H1 (cell line): ENCODE measurements around the gene CCDC196. TPM values are rescaled to one million over a fixed set of nuclear protein-coding genes. Genes with fewer than 3 reads are reported as not detected.
"Not testable (repeated sequence)": the region's sequence is repeated elsewhere in the genome, so short reads cannot be mapped to it uniquely, and the experiment has no call there.

Source experiments
- CTCF ChIA-PET: fragments of 300-600 bp; sonication (Branson Sonifier 250); formaldehyde crosslinking; loops from one replicate; lab custom pipeline; 2021; ENCODE audit not compliant: partially characterized antibody; lab: Charles Lee
- POLR2A ChIA-PET: fragments of 300-600 bp; sonication (Branson Sonifier 250); formaldehyde crosslinking; loops from one replicate; lab custom pipeline; 2021; ENCODE audit warnings: inconsistent platforms; ENCODE audit not compliant: partially characterized antibody; lab: Charles Lee
- DNase-seq, 2 experiments: peaks; one replicate each; pipeline versions ENCODE4 v3.0.0 to v3.0.0-alpha.2; 2010 to 2022; ENCODE audit warnings: low spot score in 2 of 2, low read depth in 1 of 2, mixed read lengths in 1 of 2
- FAIRE-seq: peaks from 2 replicates; lab custom pipeline; 2011; peaks lifted over from hg19 to GRCh38; lab: Jason Lieb, UNC
- H2AFZ ChIP-seq: 2 replicates; pipeline ENCODE4 v1.8.1; 2012; ENCODE audit warnings: low read length, inconsistent platforms
- H2AK5ac ChIP-seq: 2 replicates; pipeline ENCODE4 v1.6.1; 2013; ENCODE audit warnings: low read depth, low read length
- H2BK120ac ChIP-seq: replicated peaks from 2 replicates; pipeline ENCODE3; 2013; ENCODE audit warnings: low read depth, low read length, inconsistent platforms
- H2BK12ac ChIP-seq: 2 replicates; pipeline ENCODE4 v1.6.1; 2013; ENCODE audit warnings: low read depth, low read length
- H2BK15ac ChIP-seq: 2 replicates; pipeline ENCODE4 v1.6.1; 2013; ENCODE audit warnings: low read length
- H2BK20ac ChIP-seq: 2 replicates; pipeline ENCODE4 v1.6.1; 2013; ENCODE audit warnings: low read length
- H2BK5ac ChIP-seq: 2 replicates; pipeline ENCODE4 v1.6.1; 2013; ENCODE audit warnings: low read depth, low read length
- H3K14ac ChIP-seq: 2 replicates; pipeline ENCODE4 v1.6.1; 2013; ENCODE audit warnings: inconsistent platforms; ENCODE audit not compliant: insufficient read length
- H3K18ac ChIP-seq: 2 replicates; pipeline ENCODE4 v1.6.1; 2013; ENCODE audit warnings: low read length; ENCODE audit errors: extremely low read depth
- H3K23ac ChIP-seq: 2 replicates; pipeline ENCODE4 v1.6.1; 2013; ENCODE audit warnings: inconsistent platforms; ENCODE audit not compliant: insufficient read length
- H3K23me2 ChIP-seq: 2 replicates; pipeline ENCODE4 v1.6.1; 2013; ENCODE audit warnings: low read depth, low read length
- H3K27ac ChIP-seq: 2 replicates; pipeline ENCODE4 v1.6.1; 2011; ENCODE audit warnings: low read depth, low read length, inconsistent platforms
- H3K27me3 ChIP-seq, 4 experiments: replicated peaks in 1 of 4; 1 replicate in 1 of 4; 2 replicates in 3 of 4; pipeline versions ENCODE4 v1.6.1 to v1.8.1; 2011 to 2013; ENCODE audit warnings: low read length in 3 of 4, mild to moderate bottlenecking in 3 of 4, inconsistent platforms in 2 of 4, mixed read lengths in 2 of 4, moderate library complexity in 1 of 4; ENCODE audit not compliant: control insufficient read depth in 3 of 4, insufficient read depth in 3 of 4; ENCODE audit errors: extremely low read depth in 1 of 4
- H3K36me3 ChIP-seq, 4 experiments: 2 replicates each; pipeline versions ENCODE4 v1.6.1 to v1.8.1; 2011 to 2013; ENCODE audit warnings: mild to moderate bottlenecking in 4 of 4, low read length in 3 of 4, moderate library complexity in 2 of 4, control low read depth in 1 of 4, inconsistent platforms in 1 of 4; ENCODE audit not compliant: insufficient read depth in 4 of 4, control insufficient read depth in 2 of 4
- H3K4ac ChIP-seq: replicated peaks from 2 replicates; pipeline ENCODE3; 2013; ENCODE audit warnings: low read length, low read depth, mixed read lengths, inconsistent platforms; ENCODE audit not compliant: insufficient read length
- H3K4me1 ChIP-seq, 4 experiments: replicated peaks in 1 of 4; 1 replicate in 1 of 4; 2 replicates in 3 of 4; pipeline versions ENCODE4 v1.6.1 to v1.8.1; 2011 to 2013; ENCODE audit warnings: low read length in 3 of 4, inconsistent platforms in 2 of 4, mixed read lengths in 1 of 4; ENCODE audit not compliant: insufficient read depth in 4 of 4, control insufficient read depth in 3 of 4
- H3K4me2 ChIP-seq, 2 experiments: 2 replicates each; pipeline versions ENCODE4 v1.6.1 to v1.8.1; 2011 to 2013; ENCODE audit warnings: low read depth in 2 of 2, low read length in 2 of 2, control low read depth in 1 of 2, inconsistent platforms in 1 of 2, mild to moderate bottlenecking in 1 of 2; ENCODE audit not compliant: insufficient read depth in 1 of 2
- H3K4me3 ChIP-seq, 4 experiments: fragments of 200-600, 300-600 bp in 1 of 4; sonication (generic), shearing (Covaris generic), sonication (Bioruptor Twin) in 1 of 4; 2 replicates each; pipeline versions ENCODE4 v1.5.1 to v1.8.1; 2011 to 2016; ENCODE audit warnings: low read length in 4 of 4, low read depth in 3 of 4, control low read depth in 2 of 4, inconsistent platforms in 2 of 4, mild to moderate bottlenecking in 2 of 4, mixed read lengths in 1 of 4, moderate library complexity in 1 of 4; ENCODE audit not compliant: insufficient read depth in 2 of 4; ENCODE audit errors: extremely low read depth in 1 of 4
- H3K56ac ChIP-seq: replicated peaks from 2 replicates; pipeline ENCODE3; 2013; ENCODE audit warnings: low read depth, mild to moderate bottlenecking, mixed read lengths, low read length, inconsistent platforms; ENCODE audit not compliant: insufficient read length
- H3K79me1 ChIP-seq: 2 replicates; pipeline ENCODE4 v1.6.1; 2013; ENCODE audit warnings: low read depth, low read length, control low read depth
- H3K79me2 ChIP-seq, 2 experiments: 2 replicates each; pipeline versions ENCODE4 v1.6.1 to v1.8.1; 2012 to 2013; ENCODE audit warnings: low read length in 2 of 2, mild to moderate bottlenecking in 2 of 2, inconsistent platforms in 1 of 2; ENCODE audit not compliant: insufficient read depth in 2 of 2, control insufficient read depth in 1 of 2
- H3K9ac ChIP-seq, 4 experiments: replicated peaks in 1 of 4; 1 replicate in 1 of 4; 2 replicates in 3 of 4; pipeline versions ENCODE4 v1.6.1 to v1.8.1; 2011 to 2013; ENCODE audit warnings: low read depth in 3 of 4, low read length in 3 of 4, control low read depth in 2 of 4, mild to moderate bottlenecking in 2 of 4, moderate library complexity in 2 of 4, inconsistent platforms in 1 of 4; ENCODE audit errors: extremely low read depth in 1 of 4
- H3K9me3 ChIP-seq, 2 experiments: 2 replicates each; pipeline versions ENCODE4 v1.6.1 to v1.8.1; 2012 to 2013; ENCODE audit warnings: mild to moderate bottlenecking in 2 of 2, moderate library complexity in 2 of 2, control low read depth in 1 of 2, inconsistent platforms in 1 of 2, low read depth in 1 of 2, low read length in 1 of 2, mixed read lengths in 1 of 2; ENCODE audit not compliant: insufficient read depth in 2 of 2
- H4K20me1 ChIP-seq, 2 experiments: replicated peaks in 1 of 2; 2 replicates each; pipeline versions ENCODE3 to v1.8.1; 2011 to 2013; ENCODE audit warnings: inconsistent platforms in 2 of 2, low read length in 2 of 2, mild to moderate bottlenecking in 1 of 2; ENCODE audit not compliant: insufficient read depth in 2 of 2, control insufficient read depth in 1 of 2
- H4K5ac ChIP-seq: 2 replicates; pipeline ENCODE4 v1.6.1; 2013; ENCODE audit warnings: low read length, low read depth, mixed read lengths, inconsistent platforms; ENCODE audit not compliant: insufficient read length
- H4K8ac ChIP-seq: 2 replicates; pipeline ENCODE4 v1.8.0; 2013; ENCODE audit warnings: mild to moderate bottlenecking, moderate library complexity, low read length, inconsistent platforms; ENCODE audit not compliant: insufficient read depth; ENCODE audit errors: extremely low read depth
- H4K91ac ChIP-seq: replicated peaks from 2 replicates; pipeline ENCODE3; 2013; ENCODE audit warnings: low read length, mixed read lengths, inconsistent platforms; ENCODE audit not compliant: insufficient read length
- WGBS, 2 experiments: shearing (Covaris generic) in 1 of 2; methylation state at CpG; one replicate each; pipeline versions ENCODE4 v1.1.6 to v1.1.7; 2013 to 2015; ENCODE audit warnings: low lambda C conversion rate in 2 of 2, mixed read lengths in 2 of 2, inconsistent platforms in 1 of 2, low coverage in 1 of 2, missing lambda C conversion rate in 1 of 2; ENCODE audit not compliant: insufficient replicate concordance in 2 of 2, insufficient coverage in 1 of 2, insufficient read length in 1 of 2; ENCODE audit errors: extremely low coverage in 1 of 2, missing lambda C conversion rate in 1 of 2; 5-methylcytosine and 5-hydroxymethylcytosine counted together
- polyA plus RNA-seq, 7 experiments: library from polyadenylated mRNA; depleted of rRNA in 3 of 7; stranded (reverse) in 5 of 7; unstranded in 2 of 7; fragments of >200 nt in 5 of 7; fragments of 200-250 nt in 2 of 7; gene quantifications; 1 replicate in 5 of 7; 2 replicates in 1 of 7; 4 replicates in 1 of 7; pipeline versions ENCODE4 v1.2.1 to v1.2.3, GENCODE V29; 2011 to 2013; ENCODE audit warnings: missing spikeins in 2 of 7, mixed read lengths in 2 of 7
- total RNA-seq: library from RNA; stranded (reverse); fragmentation: NEBNext Ultra II Directional; extraction: Animal tissue kit (Norgen Biotek cat#: 25700); gene quantifications from 2 replicates; pipeline ENCODE4 v1.2.1, GENCODE V29; 2021

CCDC196 gene
- total and polyA plus RNA-seq, 2 of the 8 experiments (the other 6 are each of a cell fraction or from before 2014, with no cell fraction given) = not detected

GRCh38 chr14:66545191-66545590 lies 59.0 kb downstream of the CCDC196 start:
- no CpG with 5 or more reads among the region's 32 CpGs for WGBS, 2 experiments
- not testable (repeated sequence) for DNase-seq, FAIRE-seq

GRCh38 chr14:66545751-66546150 lies 59.6 kb downstream of the CCDC196 start:
- H4K91ac ChIP-seq, H3K4me2 ChIP-seq, H3K14ac ChIP-seq, FAIRE-seq, H3K27me3 ChIP-seq, H3K36me3 ChIP-seq, H4K5ac ChIP-seq, H3K27ac ChIP-seq, H2AK5ac ChIP-seq, H2BK12ac ChIP-seq, H3K23me2 ChIP-seq, H3K18ac ChIP-seq, CTCF ChIA-PET, H3K4ac ChIP-seq, H2BK120ac ChIP-seq, DNase-seq, H2BK20ac ChIP-seq, H3K4me1 ChIP-seq, H3K56ac ChIP-seq, H3K23ac ChIP-seq, H2BK5ac ChIP-seq, POLR2A ChIA-PET, H2AFZ ChIP-seq, H3K79me2 ChIP-seq, H3K4me3 ChIP-seq, H3K9ac ChIP-seq, H4K8ac ChIP-seq, H3K79me1 ChIP-seq, H4K20me1 ChIP-seq, H2BK15ac ChIP-seq: not testable (repeated sequence)
- H3K9me3 ChIP-seq = peaks cover 0 to 13% of the 10 kb centered on the region in 2 experiments; a peak in 2 of 4 replicates
- no CpG with 5 or more reads among the region's 32 CpGs for WGBS, 2 experiments

More at GRCh38 chr14:66545191-66545590, 59.0 kb downstream of the CCDC196 start:
- Histone ChIP-seq H3K9me3 (peaks cover 0 to 13% of the 10 kb centered on the region in 2 experiments; a peak in 2 of 4 replicates), H3K79me2 (peaks cover 0 to 12% of the 10 kb centered on the region in 2 experiments; a peak in 3 of 4 replicates)
- H3K9ac ChIP-seq, H2BK12ac ChIP-seq, H3K14ac ChIP-seq, H2AFZ ChIP-seq, H4K91ac ChIP-seq, H3K4me2 ChIP-seq, POLR2A ChIA-PET, H3K56ac ChIP-seq, H2BK5ac ChIP-seq, H3K4ac ChIP-seq, H3K4me1 ChIP-seq, H2BK120ac ChIP-seq, H2BK15ac ChIP-seq, H3K27ac ChIP-seq, H4K8ac ChIP-seq, H4K5ac ChIP-seq, H3K79me1 ChIP-seq, H2AK5ac ChIP-seq, CTCF ChIA-PET, H4K20me1 ChIP-seq, H3K27me3 ChIP-seq, H2BK20ac ChIP-seq, H3K18ac ChIP-seq, H3K36me3 ChIP-seq, H3K23me2 ChIP-seq, H3K23ac ChIP-seq, H3K4me3 ChIP-seq: not testable (repeated sequence)
